HG02852 (cell line): ENCODE data around the gene PSENEN.
A peak's percentile ranks its signal among the peaks of the same experiment; 100 is the strongest.

ENCODE experiments used
- ATAC-seq: cut with Tn5 transposase; IDR thresholded peaks from one replicate; pipeline ENCODE4 v1.9.1; 2021; ENCODE audit warnings: mild to moderate bottlenecking, moderate library complexity; ENCODE audit not compliant: unreplicated experiment

PSENEN gene

DNA sequence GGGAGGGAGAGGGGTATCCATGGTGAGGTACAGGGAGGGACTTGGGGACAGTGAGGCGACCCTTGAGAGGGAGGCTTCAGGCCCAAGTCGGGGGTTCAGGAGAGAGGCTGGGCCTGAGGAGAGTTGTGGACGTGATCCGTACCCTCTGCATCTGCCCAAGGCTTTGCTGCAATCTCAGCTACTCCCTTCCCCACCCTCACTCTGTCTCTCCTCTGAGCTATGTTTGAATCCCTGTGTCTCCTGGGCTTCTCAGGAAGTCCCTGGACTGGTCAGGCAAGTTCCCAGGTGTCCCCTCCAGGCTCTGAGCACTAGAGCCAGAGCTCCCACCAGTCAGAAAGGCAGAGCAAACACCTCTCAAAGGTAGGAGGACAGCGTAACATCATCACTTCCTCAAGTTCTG is 4.7 kb downstream of the PSENEN start:
- no peak for ATAC-seq

- no peak for ATAC-seq
Measured at GRCh38 chr19:35751839-35752745, 6.6 kb downstream of the PSENEN start.

- ATAC-seq: no peak
Measured at GRCh38 chr19:35752746-35753350, 7.4 kb downstream of the PSENEN start.

DNA sequence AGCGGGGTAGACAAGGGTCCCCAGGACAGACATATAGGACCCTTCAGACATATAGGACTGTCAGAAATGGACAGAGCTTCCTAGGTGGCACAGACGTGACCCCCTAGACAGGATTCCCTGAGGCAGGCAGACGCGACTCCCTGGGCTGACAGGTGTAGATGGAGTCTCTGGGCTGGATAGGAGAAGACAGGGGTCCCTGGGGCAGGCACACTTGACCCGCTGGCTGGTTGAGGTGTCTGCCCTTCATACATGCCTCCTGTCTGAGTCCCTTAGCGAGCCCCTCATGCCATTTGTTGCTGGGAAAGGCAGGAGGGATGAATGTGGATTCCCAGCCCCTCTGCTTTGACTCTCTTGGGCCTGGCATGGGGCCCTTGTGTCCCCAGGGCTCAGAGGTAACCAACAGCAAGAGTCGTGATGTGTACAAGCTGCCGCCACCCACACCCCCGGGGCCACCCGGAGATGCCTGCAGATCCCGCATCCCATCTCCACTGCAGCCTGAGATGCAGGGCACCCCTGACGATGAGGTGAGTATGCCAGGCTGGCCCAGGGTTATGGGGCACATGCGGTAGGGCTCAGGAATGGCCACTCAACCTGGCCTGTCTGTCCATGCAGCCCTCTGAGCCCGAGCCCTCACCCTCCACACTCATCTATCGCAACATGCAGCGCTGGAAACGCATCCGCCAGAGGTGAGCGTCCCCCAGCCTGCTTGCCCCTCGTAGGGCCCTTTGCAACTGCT is 8.4 kb downstream of the PSENEN start:
- no peak for ATAC-seq

DNA sequence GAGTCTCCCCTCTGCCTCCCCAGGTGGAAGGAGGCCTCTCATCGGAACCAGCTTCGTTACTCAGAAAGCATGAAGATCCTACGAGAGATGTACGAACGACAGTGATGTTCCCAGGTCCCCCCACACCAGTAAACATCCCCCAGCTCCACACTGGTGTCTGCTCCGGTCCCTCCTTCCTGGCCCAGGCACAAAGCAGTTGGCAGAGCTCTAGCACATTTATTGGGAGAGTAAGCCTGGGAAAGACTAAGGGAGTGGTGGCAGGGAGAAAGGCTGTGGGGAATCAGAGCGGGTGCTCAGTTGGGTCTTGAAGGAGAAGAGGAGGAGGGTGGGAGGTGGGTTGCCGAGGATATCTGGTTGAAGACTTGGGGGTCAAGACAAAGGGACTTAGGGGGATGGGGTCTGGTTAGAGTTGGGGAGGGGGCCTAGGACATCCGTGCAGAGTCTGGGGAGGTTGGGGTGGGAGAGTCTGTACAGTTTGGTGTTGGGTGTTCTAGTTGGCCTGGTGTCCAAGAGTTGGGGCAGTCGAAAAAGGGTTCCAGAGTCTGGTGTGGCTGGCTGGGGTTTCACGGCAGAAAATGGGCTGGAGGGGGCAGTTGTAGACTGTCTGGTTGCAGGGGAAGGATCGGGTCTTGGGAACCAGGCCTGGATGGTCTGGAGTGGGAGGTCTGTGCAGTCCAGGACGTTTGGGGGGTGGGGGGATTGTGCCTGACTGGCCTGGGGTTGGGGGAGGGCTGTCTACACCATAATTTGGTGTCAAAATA is 9.1 kb downstream of the PSENEN start:
- ATAC-seq: no peak

DNA sequence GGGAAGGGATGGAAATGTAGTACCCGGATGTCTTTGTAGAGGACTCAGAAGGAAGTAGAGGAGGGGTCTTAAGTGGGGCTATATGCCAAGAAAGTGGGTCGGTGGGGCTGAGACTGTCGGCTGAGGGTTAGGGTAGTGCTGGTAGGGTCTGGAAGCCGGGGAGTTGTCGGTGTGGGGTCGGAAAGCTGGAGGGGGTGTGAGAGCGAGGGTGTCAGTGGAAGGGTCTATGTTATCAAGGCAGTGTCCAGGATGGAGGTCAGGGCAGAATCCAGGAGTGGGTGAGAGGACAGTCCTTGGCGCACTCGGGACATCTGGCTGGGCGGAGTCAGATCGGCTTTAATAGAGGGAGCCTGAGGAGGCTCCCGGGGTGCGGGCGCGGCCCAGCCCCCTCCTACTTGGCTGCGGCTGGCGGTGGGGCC is 9.7 kb downstream of the PSENEN start:
- no peak for ATAC-seq

DNA sequence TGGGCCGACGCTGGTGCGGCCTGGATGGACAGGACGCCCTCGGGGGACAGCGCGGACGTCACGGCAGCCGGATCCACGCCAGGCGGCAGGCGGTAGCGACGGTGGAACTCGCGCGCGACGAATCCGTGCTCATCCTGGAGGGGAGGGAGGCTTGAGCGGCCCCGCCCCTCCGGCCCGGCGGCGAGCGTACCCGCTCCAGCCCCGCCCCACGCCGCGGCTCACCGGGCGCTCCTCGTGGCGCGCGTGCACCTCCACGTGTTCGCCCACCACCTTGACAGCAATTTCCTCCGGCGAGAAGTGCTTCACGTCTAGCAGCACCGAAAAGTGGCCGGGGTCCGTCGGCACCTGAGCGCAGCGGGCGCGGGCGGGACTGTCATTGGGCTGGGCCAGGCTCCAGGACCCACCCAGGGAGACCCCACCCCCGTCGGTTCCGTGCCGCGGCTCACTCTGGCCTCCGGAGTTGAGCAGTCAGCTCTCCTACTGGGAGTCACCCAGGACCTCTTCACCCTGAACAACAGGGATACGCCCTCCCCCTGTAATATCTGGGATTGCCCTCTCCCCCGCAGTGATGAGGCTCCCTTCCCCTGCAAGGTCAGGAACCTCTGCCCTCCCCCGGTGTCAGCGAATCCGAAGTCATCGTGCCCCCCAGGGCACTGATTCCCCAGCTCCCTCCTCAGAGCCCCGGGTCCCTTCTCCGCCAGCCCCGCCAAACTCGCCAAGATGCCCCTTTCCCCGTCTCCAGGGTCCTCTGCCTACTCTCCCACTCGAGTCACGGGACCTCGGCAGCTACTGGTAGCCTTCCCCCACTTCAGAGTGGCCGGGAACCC is 10.3 kb downstream of the PSENEN start:
- ATAC-seq: no peak

DNA sequence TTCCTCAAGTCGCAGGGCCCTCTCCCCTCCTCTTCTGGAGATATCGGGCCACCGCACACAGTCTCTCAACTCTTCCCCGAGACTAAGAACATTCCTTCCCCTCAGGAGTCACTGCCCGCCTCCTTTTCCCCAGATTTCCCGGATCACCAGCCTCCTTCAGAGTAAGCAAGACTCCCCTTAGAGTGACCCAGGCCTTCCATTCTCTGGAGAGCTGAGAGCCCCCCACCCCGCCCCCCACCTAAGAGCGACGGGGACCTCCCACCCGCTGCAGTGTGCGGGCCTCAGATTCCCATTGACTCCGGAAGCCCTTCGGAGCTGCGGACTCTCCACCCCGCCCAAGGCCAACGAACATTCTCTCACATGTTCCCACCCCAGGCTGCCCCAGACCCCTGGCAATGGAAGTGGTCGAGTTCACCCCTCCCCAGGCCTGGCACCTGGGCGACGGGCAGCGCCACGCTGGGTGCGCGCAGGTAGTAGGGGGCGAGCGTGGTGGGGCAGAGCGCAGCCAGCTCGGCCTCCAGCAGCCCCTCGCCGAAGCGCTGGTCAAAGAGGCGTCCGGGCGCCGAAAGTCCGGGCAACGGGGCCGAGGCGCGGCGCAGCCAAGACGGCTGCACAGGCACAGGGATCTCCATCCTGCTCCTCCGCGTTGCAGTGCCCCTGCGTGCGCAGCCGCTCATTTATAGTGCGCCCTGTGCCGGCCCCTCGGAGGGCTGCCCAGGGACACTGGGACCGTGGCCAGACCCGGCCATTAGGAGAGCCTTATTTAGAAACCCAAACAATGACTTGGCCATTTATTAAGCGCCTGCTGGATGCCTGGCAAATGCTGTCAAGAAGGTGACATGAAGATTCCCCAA is 11.2 kb downstream of the PSENEN start, which contains the start of gene HSPB6:
Gene HSPB6, minus strand, starts transcription at position 653 of the 854 bp plus-strand sequence. Its CDS starts 21 bp downstream, at position 632.
- no peak for ATAC-seq

- no peak for ATAC-seq
Measured at GRCh38 chr19:35757231-35757748, 11.8 kb downstream of the PSENEN start.

DNA sequence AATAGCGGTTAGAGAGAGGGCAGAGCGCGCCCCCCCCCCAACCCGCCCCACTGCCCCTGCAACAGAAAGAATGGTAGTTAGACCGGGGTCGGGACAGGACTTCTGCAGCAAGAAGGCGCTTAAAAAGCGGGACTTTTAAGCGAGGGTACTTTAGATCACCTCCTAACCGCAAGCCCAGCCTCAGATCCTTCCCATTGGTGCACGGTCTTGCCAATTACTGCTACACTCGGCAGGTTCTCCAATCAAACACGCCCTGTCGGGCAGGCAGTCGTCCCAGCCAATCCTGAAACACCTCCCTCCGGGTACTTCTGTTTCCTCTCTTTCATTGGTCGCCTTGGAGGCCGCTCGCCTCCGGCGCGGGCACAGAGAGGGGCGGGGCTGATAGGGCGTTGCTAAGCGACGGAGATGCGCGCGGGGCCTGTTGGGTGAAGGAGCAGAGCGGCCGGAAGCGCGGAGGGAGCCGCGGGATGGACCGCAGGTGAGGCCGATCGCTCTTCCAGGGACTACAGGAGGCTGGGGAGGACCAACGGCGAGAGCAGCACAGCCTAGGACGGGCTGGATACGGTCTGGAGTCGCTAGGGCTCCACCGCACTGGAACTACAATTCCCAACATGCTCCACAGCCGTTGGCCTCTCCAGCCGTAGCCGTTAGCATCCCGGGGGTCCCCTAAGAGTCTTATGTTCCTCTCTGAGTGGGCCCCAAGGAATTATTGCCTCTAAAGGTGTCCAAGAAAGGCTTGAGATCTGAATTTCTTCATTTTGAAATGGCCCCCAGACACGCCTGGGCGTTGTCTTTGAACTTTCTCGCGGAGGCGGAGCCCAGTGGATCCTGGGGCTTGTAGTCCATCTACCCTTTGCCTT is 12.5 kb downstream of the PSENEN start, which contains the start of gene PROSER3:
Gene PROSER3, plus strand, starts transcription at position 428 of the 860 bp plus-strand sequence. Its CDS starts 40 bp downstream, at position 468.
- ATAC-seq: peak; percentile 91

DNA sequence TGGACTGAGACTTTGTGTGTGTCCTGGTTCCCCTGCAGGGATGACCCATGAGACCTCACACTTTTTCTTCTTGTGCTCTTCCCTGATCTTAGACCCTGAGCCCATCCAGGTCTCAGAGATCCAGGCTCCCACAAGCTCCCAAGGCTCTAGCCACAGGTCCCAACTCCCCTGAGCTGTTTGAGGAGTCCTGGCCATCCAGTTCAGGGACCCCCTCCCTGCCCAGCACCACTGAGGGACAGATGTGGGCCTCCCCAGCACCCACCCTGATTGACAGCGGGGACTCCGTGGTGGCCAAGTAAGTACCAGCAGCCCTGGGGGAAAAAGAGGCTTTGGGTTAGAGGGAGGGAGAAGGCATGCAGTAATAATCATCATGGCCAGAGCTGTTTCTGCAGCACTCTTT is 14.2 kb downstream of the PSENEN start:
- no peak for ATAC-seq

DNA sequence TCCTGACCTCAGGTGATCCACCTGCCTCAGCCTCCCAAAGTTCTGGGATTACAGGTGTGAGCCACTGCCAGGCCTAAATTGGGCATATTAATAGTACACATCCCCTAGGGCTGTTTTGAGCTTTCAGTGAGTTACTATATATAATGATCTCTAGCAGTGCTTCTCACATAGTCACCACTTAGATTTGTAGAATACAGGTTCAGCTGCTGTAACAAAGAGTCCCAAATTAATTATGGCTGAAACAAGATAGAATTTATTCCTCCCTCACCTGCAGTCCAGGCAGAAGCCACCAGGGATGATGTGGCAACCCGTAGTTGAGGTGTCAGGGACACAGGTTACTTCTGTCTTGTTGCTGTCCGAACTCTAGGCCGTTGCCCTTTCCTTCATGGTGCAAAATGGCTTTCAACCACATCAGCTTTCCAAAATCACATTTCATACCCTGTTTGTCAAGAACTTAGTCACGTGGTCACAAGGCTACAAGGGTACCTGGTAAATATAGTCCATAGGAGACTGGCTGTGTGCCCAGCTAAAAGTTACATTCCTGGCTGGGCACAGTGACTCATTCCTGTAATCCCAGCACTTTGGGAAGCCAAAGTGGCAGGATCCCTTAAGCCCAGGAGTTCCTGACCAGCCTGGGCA is 15.4 kb downstream of the PSENEN start:
- no peak for ATAC-seq

DNA sequence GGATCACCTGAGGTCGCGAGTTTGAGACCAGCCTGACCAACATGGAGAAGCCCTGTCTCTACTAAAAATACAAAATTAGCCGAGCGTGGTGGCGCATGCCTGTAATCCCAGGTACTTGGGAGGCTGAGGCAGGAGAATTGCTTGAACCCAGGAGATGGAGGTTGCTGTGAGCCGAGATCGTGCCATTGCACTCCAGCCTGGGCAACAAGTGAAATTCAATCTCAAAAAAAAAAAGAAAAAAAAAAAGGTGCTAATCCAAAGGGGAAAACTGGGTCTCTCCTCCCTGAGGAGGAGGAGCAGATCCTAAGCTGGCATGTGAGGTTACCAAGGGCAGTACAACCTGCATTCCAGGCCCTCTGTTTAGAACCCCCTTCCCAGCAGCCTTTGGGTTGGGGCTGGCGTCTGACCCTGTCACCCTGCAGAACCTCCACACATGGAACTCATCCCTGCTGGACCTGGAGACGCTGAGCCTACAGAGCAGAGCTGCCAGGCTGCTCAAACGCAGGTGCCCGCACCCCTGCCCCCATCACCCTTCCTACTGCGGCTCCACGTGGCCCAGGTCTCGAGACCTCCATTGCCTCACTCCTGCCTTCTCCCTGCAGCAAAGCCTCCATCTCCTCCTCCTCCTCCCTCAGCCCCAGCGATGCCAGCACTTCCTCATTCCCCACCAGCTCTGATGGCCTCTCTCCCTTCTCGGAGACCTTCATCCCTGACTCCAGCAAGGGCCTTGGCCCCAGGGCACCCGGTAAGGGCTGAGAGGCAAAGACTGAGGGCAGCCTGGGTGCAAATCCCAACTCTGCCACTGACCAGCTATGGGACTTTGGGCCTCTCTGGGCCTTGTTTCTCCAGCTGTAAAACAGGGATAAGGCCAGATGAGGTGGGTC is 19.2 kb downstream of the PSENEN start:
- no peak for ATAC-seq

GRCh38 chr19:35766571-35767104 is 21.2 kb downstream of the PSENEN start:
- ATAC-seq: no peak

- ATAC-seq: no peak
Measured at GRCh38 chr19:35767288-35768081, 22.0 kb downstream of the PSENEN start.
